HepG2 (cell line): Measurements from ENCODE around the gene HCRTR2. TPM values are rescaled to one million over a fixed set of nuclear protein-coding genes. Genes with fewer than 3 reads are reported as not detected.

ENCODE experiments used
- ATAC-seq: fragments of 200-7000 bp; cut with Tn5 transposase; 3 replicates; pipeline ENCODE4 v1.9.1; 2020; ENCODE audit warnings: mild to moderate bottlenecking, moderate library complexity
- BruUV-seq: library from RNA; stranded (reverse); fragments of 400-500 nt; replicated peaks from 2 replicates; lab custom pipeline; 2021; lab: Mats Ljungman, UMichigan
- CTCF ChIA-PET: fragments of 300-600 bp; formaldehyde crosslinking; extraction: SDS; loops from one replicate; lab custom pipeline; 2021; ENCODE audit warnings: low total read pairs, inconsistent platforms, low intra/inter-chr PET ratio; lab: Yijun Ruan, JAX
- POLR2A ChIA-PET: fragments of 350-600 bp; sonication (Branson Sonifier 250); formaldehyde crosslinking; loops from one replicate; lab custom pipeline; 2020; ENCODE audit warnings: antibody characterized with exemption, inconsistent platforms; lab: Yijun Ruan, JAX
- DNase-seq: peaks from one replicate; pipeline ENCODE4 v3.0.0-alpha.2; 2015; ENCODE audit warnings: low spot score
- FAIRE-seq: peaks from 3 replicates; lab custom pipeline; 2011; peaks lifted over from hg19 to GRCh38; lab: Jason Lieb, UNC
- H2AFZ ChIP-seq: one replicate; pipeline ENCODE4 v1.6.1; 2011; ENCODE audit warnings: low read length, inconsistent platforms
- H3K27ac ChIP-seq: fragments of 300-600 bp; 3 replicates; pipeline ENCODE4 v1.8.0; 2011; ENCODE audit warnings: mixed run types, mild to moderate bottlenecking, mixed read lengths, low read length, inconsistent platforms; ENCODE audit not compliant: insufficient read depth; ENCODE audit errors: extremely low read length
- H3K27me3 ChIP-seq, 2 experiments: fragments of 200-600 bp in 1 of 2; 2 replicates in 1 of 2; 3 replicates in 1 of 2; pipeline versions ENCODE4 v1.6.0 to v1.8.0; 2011; ENCODE audit warnings: low read length in 2 of 2, mild to moderate bottlenecking in 2 of 2, moderate library complexity in 2 of 2, inconsistent platforms in 1 of 2; ENCODE audit not compliant: insufficient read depth in 2 of 2, control insufficient read depth in 1 of 2
- H3K36me3 ChIP-seq, 2 experiments: fragments of 200-600 bp in 1 of 2; replicated peaks in 1 of 2; 2 replicates in 1 of 2; 3 replicates in 1 of 2; pipeline versions ENCODE4 v1.5.1 to v1.8.0; 2011; ENCODE audit warnings: low read length in 2 of 2, inconsistent platforms in 1 of 2; ENCODE audit not compliant: insufficient read depth in 2 of 2, control insufficient read depth in 1 of 2
- H3K4me1 ChIP-seq: 2 replicates; pipeline ENCODE4 v1.5.1; 2012; ENCODE audit warnings: low read length, inconsistent platforms; ENCODE audit not compliant: insufficient read depth
- H3K4me2 ChIP-seq: 2 replicates; pipeline ENCODE4 v1.6.0; 2011; ENCODE audit warnings: low read depth, low read length, inconsistent platforms
- H3K4me3 ChIP-seq, 3 experiments: fragments of 200-600 bp in 1 of 3; sonication (generic), shearing (Covaris generic) in 1 of 3; replicated peaks in 1 of 3; 2 replicates each; pipeline ENCODE4 v1.5.1; 2011 to 2016; ENCODE audit warnings: low read length in 3 of 3, inconsistent platforms in 2 of 3, low read depth in 2 of 3, mild to moderate bottlenecking in 2 of 3, control low read depth in 1 of 3, mixed read lengths in 1 of 3; ENCODE audit not compliant: insufficient read depth in 1 of 3
- H3K79me2 ChIP-seq: one replicate; pipeline ENCODE4 v1.6.1; 2011; ENCODE audit warnings: low read length, inconsistent platforms; ENCODE audit not compliant: insufficient read depth
- H3K9ac ChIP-seq: 2 replicates; pipeline ENCODE4 v1.6.0; 2011; ENCODE audit warnings: mild to moderate bottlenecking, low read depth, low read length, inconsistent platforms; ENCODE audit not compliant: insufficient read depth
- H3K9me3 ChIP-seq: 2 replicates; pipeline ENCODE4 v1.5.1; 2012; ENCODE audit warnings: mild to moderate bottlenecking, low read length
- H4K20me1 ChIP-seq: 2 replicates; pipeline ENCODE4 v1.6.0; 2011; ENCODE audit warnings: inconsistent platforms, mild to moderate bottlenecking, low read length, moderate library complexity; ENCODE audit not compliant: insufficient read depth
- ADNP ChIP-seq: sonication (generic); formaldehyde crosslinking; IDR thresholded peaks from 2 replicates; pipeline ENCODE4 v1.4.0; 2020; ENCODE audit warnings: missing genetic modification reagents
- BRD4 ChIP-seq: sonication (generic); formaldehyde crosslinking; IDR thresholded peaks from 2 replicates; pipeline ENCODE4 v1.4.0; 2020; ENCODE audit warnings: missing genetic modification reagents
- HCFC1 ChIP-seq: fragments of 150-350 bp; IDR thresholded peaks from 2 replicates; pipeline ENCODE4 v1.6.1; 2014; ENCODE audit warnings: low read depth, low read length
- MAFK ChIP-seq, 2 experiments: IDR thresholded peaks in 1 of 2; conservative IDR thresholded peaks in 1 of 2; 2 replicates each; pipeline ENCODE4 v1.6.1; 2011; ENCODE audit warnings: improper control_type of control experiment in 2 of 2, low read length in 2 of 2
- MTA3 ChIP-seq: sonication (generic); formaldehyde crosslinking; IDR thresholded peaks from 2 replicates; pipeline ENCODE4 v1.4.0; 2020; ENCODE audit warnings: missing genetic modification reagents
- SATB2 ChIP-seq: sonication (generic); formaldehyde crosslinking; IDR thresholded peaks from 2 replicates; pipeline ENCODE4 v1.5.0; 2020; ENCODE audit warnings: missing genetic modification reagents
- ZNF460 ChIP-seq: sonication (generic); formaldehyde crosslinking; IDR thresholded peaks from 2 replicates; pipeline ENCODE4 v1.5.1; 2020; ENCODE audit warnings: missing genetic modification reagents, mild to moderate bottlenecking, borderline replicate concordance
- ZNF557 ChIP-seq: sonication (generic); formaldehyde crosslinking; IDR thresholded peaks from 2 replicates; pipeline ENCODE4 v1.4.0; 2020; ENCODE audit warnings: missing genetic modification reagents
- ZNF780A ChIP-seq: sonication (generic); formaldehyde crosslinking; IDR thresholded peaks from 2 replicates; pipeline ENCODE4 v1.8.0; 2022; ENCODE audit warnings: mild to moderate bottlenecking, missing genetic modification reagents, moderate library complexity
- WGBS: methylation state at CpG from one replicate; pipeline ENCODE4 v1.1.6; 2017; ENCODE audit warnings: low lambda C conversion rate; 5-methylcytosine and 5-hydroxymethylcytosine counted together
- in situ Hi-C: cut with HindIII; loops from 2 replicates; pipeline ENCODE4 v1.10.0; 2017; ENCODE audit warnings: low pct_unique_long_range_greater_than_20kb; ENCODE audit not compliant: extremely low pct_ligation_motif_present
- intact Hi-C: fragments of 100-400 bp; cut with micrococcal nuclease; formaldehyde crosslinking; loops from one replicate; pipeline ENCODE4 v1.10.0; 2022; ENCODE audit not compliant: unreplicated experiment
- polyA plus RNA-seq, 8 experiments: library from polyadenylated mRNA; depleted of rRNA in 3 of 8; stranded (reverse) in 7 of 8; unstranded in 1 of 8; fragments of >200 nt; fragmentation: Illumina TruSeq in 4 of 8; extraction: Trizol in 4 of 8; gene quantifications; 2 replicates each; pipeline versions ENCODE4 v1.2.1 to v1.2.3, GENCODE V29; 2011 to 2016; ENCODE audit warnings: low read depth in 4 of 8, missing spikeins in 1 of 8, mixed read lengths in 1 of 8; ENCODE audit not compliant: insufficient read depth in 1 of 8
- total RNA-seq, 5 experiments: library from RNA; depleted of rRNA; stranded (reverse); fragments of >200 nt; fragmentation: Illumina TruSeq; extraction: Trizol; gene quantifications; 2 replicates each; pipeline ENCODE4 v1.2.3, GENCODE V29; 2016; ENCODE audit warnings: low read depth in 1 of 5
- TF ChIP-seq, protein P1 (sequence below): sonication (generic); formaldehyde crosslinking; IDR thresholded peaks from 2 replicates; pipeline ENCODE4 v1.4.0; 2020; ENCODE audit warnings: missing genetic modification reagents
- TF ChIP-seq, protein P2 (sequence below): sonication (generic); formaldehyde crosslinking; IDR thresholded peaks from 2 replicates; pipeline ENCODE4 v1.4.0; 2020; ENCODE audit warnings: missing genetic modification reagents

The HCRTR2 gene
- total and polyA plus RNA-seq, 2 of the 13 experiments (the other 11 are each of a cell fraction or from before 2014, with no cell fraction given) = not detected

DNA sequence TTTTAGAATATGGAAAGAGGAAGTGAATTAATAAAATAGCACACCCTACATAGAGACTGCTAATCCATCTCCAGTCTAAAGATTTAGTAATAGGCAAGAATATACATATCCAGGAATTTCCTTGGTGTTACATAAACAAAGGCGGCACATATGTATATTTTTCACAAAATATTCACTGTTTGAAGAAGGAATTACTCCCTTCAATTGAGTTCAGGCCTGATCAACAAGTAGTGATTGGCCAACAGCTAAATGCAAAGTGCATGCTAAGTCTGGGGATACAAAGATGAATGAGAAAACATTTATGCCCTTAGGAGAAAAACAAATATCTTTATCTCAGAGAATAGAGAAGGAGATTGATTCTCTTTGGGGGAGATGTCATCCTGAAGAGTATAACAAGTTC is 6.5 kb upstream of the HCRTR2 start:
- DNase-seq (no peak), FAIRE-seq (no peak), ATAC-seq (no peak)
- WGBS = 0% methylated on average over 1 of the region's 1 CpG
- H3K9ac ChIP-seq = no peak overlapping the region
- H3K9me3 ChIP-seq = no peaks in the 10 kb centered on the region
- no peak overlapping the region for H2AFZ ChIP-seq
- CTCF ChIA-PET = no interaction called here
- TF ChIP-seq ZNF460 (CRISPR knock-in tag) (no peak), BRD4 (no peak), MTA3 (CRISPR knock-in tag) (no peak), ADNP (CRISPR knock-in tag) (no peak), SATB2 (no peak), HCFC1 (no peak), ZNF780A (CRISPR knock-in tag) (no peak), MAFK (conservative IDR thresholded peaks at IDR 0.05 in 1 of 2, IDR thresholded peaks at IDR 0.05 in 1 of 2; ENCODE audit: low read length in 2 of 2) (no peak), ZNF557 (CRISPR knock-in tag) (no peak)
- TF ChIP-seq, protein P1, sequence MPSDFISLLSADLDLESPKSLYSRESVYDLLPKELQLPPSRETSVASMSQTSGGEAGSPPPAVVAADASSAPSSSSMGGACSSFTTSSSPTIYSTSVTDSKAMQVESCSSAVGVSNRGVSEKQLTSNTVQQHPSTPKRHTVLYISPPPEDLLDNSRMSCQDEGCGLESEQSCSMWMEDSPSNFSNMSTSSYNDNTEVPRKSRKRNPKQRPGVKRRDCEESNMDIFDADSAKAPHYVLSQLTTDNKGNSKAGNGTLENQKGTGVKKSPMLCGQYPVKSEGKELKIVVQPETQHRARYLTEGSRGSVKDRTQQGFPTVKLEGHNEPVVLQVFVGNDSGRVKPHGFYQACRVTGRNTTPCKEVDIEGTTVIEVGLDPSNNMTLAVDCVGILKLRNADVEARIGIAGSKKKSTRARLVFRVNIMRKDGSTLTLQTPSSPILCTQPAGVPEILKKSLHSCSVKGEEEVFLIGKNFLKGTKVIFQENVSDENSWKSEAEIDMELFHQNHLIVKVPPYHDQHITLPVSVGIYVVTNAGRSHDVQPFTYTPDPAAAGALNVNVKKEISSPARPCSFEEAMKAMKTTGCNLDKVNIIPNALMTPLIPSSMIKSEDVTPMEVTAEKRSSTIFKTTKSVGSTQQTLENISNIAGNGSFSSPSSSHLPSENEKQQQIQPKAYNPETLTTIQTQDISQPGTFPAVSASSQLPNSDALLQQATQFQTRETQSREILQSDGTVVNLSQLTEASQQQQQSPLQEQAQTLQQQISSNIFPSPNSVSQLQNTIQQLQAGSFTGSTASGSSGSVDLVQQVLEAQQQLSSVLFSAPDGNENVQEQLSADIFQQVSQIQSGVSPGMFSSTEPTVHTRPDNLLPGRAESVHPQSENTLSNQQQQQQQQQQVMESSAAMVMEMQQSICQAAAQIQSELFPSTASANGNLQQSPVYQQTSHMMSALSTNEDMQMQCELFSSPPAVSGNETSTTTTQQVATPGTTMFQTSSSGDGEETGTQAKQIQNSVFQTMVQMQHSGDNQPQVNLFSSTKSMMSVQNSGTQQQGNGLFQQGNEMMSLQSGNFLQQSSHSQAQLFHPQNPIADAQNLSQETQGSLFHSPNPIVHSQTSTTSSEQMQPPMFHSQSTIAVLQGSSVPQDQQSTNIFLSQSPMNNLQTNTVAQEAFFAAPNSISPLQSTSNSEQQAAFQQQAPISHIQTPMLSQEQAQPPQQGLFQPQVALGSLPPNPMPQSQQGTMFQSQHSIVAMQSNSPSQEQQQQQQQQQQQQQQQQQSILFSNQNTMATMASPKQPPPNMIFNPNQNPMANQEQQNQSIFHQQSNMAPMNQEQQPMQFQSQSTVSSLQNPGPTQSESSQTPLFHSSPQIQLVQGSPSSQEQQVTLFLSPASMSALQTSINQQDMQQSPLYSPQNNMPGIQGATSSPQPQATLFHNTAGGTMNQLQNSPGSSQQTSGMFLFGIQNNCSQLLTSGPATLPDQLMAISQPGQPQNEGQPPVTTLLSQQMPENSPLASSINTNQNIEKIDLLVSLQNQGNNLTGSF (CRISPR knock-in tag) = no peak
- TF ChIP-seq, protein P2, sequence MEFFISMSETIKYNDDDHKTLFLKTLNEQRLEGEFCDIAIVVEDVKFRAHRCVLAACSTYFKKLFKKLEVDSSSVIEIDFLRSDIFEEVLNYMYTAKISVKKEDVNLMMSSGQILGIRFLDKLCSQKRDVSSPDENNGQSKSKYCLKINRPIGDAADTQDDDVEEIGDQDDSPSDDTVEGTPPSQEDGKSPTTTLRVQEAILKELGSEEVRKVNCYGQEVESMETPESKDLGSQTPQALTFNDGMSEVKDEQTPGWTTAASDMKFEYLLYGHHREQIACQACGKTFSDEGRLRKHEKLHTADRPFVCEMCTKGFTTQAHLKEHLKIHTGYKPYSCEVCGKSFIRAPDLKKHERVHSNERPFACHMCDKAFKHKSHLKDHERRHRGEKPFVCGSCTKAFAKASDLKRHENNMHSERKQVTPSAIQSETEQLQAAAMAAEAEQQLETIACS (CRISPR knock-in tag) = no peak
- no TSS peak for BruUV-seq
- H3K27me3 ChIP-seq = no peaks in the 10 kb centered on the region
- H3K27ac ChIP-seq = no peak overlapping the region
- H3K4me2 ChIP-seq = no peak overlapping the region
- no peaks in the 10 kb centered on the region for H3K4me1 ChIP-seq
- intact Hi-C loops (no loop called here), in situ Hi-C loops (no loop called here)
- H4K20me1 ChIP-seq = no peaks in the 10 kb centered on the region
- H3K36me3 ChIP-seq = no peaks in the 10 kb centered on the region
- POLR2A ChIA-PET = no interaction called here
- H3K4me3 ChIP-seq = no peak overlapping the region
- no peaks in the 10 kb centered on the region for H3K79me2 ChIP-seq
